T follicular helper cell (primary cell): Measurements from ENCODE around the gene IRF6.
"Not testable (repeated sequence)": the region's sequence is repeated elsewhere in the genome, so short reads cannot be mapped to it uniquely, and the experiment has no call there.

Experiments
- DNase-seq: peaks from one replicate; pipeline ENCODE4 v3.0.0-alpha.2; 2020; ENCODE audit warnings: low read depth

The IRF6 gene

DNA sequence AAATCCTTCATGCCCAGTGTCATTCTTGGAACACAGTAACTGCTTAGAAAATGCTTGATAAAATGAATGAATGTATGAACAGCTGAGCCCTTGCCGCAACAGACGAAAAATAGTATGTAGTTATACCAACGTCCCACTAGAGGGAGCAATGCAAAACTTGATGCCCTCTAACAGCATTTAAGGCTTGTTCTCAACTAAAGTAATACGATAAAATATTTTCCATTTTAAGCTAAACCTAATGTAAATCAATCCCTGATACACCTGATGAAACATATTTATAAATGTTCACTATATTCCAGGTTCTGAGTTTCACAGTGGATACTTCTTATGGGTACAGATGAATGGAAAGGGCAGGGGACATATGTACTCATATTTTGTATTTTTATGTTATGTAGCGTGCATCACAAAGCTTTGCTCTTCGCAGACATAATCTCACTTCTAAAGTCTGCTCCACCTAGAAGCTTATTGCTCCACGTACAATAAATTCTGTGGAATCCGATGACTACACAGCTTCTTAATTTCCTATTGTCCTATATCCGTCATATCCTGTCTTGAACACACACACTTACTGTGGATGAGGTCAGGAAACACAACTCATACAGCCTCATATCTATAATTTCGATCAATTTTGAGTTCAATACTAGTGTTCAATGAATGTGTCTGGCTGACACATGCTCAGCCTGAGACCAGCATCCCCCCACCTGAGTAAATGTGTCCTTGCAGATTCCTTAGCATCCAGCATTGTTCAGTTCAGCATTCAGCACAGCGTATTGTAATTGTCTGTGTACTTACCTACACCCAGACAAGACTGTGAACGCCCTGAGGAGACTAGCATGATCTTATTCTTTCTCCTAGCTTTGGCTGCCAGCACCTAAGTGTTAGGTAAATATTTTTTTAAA lies 17.4 kb upstream of the IRF6 start:
- no peak for DNase-seq

DNA sequence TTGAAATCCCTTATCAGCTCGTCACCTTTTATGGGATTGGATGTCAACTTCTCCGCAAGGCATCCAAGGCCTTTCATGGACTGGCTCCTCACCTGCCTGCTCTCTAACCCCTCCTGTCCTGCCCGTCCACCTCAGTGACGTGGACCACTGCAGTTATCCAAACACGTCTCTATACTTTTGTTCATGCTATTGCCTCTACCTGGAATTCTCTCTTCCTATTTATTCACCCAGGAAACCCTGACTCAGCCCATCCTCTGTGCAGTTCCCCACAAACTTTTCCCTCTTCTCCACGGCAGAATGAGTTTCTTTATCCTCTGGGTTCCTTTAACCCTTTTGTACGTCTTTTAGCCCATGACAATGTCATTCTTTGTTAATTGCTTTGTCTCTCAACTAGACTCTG lies 16.8 kb upstream of the IRF6 start:
- DNase-seq = no peak

DNA sequence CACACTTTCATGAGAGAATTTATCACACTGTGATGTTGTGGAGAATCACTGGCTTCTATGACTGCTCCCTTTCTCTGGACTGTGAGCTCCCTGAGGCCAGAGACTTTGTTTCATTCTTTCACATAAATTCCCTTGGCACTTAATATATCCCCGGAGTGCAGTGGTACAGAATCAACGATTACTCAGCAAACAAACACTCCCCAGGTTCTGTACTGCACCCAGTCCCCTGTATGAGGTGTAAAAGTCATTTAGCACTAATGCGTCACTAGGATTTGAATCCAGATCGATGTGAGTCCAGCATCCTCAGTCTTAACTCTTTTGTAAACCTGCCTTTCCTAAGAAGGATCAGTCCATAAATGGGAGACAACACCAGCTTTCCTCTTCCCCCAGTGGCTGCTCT lies 15.0 kb upstream of the IRF6 start:
- no peak for DNase-seq

DNA sequence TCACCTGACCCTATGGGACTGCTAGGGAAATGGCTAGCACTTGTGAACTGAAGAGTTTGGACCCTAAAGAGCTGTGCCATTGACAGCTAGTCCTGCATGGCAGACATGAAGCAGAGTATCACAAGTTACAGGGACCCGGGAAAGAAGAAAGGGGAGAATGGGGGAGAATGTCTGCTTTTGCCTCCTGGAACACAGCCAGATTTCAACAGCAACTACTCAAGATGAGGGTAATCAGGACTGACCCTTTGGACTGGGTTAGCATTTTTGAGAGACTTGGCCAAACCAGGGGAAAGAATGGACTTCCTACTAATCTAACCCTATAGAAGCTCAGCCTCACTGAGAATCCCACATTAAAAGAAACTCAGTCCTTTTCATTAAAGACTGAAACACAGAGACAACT lies 13.1 kb upstream of the IRF6 start:
- DNase-seq = no peak

DNA sequence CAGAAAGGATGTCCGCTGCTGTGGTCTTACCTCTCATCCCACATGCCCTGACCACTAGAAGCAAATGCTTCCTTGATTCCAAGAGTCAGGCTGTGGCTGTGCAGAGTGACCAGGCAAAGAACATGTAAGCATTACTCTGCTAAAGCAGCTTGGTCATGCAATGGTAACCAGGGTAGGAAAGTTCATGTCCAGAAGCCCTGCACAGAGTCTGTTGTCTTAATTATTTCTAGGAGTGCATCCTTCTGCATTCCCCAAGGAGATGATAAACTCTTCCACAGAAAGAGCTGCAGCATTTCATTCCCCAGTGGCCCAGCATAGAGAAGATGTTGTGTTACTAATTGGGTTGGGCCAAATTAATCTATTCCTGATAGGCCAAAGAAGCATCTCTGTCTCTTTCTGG lies 11.7 kb upstream of the IRF6 start:
- no peak for DNase-seq

DNA sequence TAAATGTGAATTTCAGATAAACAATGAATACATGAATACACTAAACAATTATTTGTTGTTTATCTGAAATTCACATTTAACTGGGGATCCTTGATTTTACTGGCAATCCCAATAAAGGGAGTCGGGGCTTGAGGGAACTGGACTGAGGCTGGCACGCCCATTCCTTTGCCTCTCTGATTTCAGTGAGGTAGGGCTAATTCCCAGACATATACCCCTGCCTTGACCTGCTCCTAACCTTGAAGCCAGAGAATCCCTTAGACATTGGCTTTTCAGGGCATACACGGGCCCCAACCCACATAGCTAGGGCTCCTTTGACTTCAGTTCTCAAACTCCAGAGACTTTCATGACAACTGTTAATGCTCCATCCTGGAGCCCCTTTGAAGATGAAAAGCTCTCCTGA lies 11.0 kb upstream of the IRF6 start:
- no peak for DNase-seq

DNA sequence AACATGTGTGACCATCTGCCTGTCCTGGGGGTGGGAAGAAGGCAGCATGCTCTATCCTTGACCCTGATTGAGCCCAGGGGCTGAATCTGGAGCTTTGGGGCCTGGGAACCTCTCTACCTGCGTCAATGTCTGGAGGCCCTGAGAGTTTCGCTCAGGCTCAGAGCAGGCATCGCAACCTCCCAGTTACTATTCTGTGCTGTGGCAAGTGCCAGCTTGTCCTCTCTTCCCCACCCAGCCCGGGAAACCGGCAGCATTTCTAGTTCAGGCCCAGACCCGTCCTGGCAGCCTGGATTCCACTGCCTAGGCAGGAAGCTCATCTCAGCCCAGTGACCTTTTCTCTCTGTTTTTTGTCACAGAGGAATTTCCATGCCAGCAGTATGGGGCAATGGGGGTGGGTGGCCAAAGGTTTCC lies 10.0 kb upstream of the IRF6 start:
- no peak for DNase-seq

DNA sequence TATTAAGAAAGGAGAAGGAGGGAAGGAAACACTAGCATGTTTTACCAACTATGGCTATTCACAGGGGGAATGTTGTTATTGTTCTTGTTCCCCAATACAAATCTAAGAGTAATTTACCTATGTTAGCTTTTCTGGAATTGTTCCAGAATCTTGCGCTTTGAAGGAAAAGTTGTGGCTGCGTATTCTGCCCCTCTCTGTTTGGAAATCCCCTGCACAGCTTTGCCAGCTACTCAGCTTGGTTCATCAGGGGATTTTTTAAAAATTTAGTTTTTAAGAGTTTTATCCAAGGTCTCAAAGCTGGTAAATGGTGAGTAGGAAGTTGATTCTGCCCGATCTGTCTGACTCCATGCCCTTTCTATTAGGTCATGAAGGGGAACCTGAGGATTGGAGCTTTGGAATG lies 9.5 kb upstream of the IRF6 start:
- DNase-seq = no peak

DNA sequence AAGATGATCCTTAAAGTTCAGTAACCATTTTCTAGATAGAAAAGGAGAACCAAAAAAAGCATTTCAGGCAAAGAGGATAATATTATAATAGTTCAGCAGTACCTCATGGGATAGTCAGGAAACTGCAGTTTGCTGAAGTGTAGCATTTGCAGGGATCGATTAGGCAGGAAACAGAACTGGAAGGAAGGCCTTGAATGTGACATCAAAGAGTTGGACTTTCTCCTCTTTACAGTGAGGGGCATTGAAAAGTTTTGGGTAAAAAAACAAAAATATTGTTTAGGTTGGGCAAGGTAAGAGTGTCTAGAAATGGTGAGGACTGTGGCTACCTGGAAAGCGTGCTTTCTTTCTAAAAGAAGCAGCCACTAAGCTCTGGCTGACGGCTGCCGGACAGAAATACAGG lies 8.0 kb upstream of the IRF6 start:
- no peak for DNase-seq

DNA sequence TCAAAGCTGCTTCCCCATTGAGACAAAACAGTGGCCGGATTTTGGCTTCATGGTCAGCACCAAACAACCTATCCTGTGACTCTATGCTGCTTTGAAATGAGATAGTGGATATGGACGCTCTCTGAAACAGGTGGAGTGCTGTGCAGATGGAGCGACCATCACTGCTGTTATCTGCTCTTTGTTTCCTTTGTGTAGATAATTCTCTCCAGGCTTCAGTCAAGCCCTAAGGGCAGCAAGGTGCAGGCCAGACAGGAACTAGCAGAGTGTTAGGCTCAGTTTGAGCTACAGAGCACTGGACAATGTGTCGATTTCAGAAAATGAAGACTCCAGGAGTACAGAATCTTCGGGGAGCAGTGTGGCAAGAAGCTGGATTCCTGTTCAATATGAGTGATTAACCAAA lies 4.8 kb upstream of the IRF6 start:
- DNase-seq = no peak

DNA sequence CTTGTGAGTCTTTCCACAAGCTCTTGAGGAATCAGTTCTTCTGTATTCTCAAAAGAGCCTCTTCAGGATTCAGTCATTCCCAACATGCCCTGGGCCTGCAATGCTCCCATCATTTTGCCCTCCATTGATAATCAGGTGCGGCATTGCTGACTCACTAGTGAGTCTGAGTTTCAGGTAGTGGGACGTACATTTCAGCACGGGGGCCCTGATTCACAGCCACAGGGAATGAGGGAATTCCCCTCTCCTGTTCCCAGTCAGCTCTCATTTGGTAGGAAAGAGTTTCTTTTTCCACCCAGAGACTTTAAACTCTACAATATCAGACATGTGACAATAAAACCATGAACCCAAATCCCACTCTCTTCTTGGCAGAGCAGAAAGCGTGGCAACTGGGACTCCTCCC lies 3.7 kb upstream of the IRF6 start:
- DNase-seq = no peak

DNA sequence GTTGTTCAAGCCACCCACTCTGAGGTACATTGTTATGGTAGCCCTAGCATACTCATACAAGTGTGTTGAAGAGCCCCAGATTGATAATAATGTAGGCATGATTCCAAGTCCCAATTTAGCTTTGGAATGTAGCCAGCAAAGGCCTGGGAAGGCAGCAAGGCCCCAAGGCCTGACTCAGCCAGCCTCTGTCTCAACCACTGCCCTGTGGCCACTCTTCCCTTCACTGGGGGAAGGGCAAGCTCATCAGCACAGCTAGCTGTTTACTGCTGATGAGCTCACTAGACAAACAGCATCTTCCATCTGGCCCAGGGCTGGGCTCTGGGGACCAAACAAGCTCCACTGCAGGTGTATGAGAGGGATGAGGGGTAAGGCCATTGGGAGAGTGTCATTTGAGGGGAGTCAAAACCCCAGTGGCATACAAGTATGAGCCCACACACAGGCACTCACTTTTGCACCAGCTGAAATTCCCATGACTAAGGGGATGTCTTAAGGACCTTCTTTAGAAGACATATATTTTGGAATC lies 2.2 kb upstream of the IRF6 start:
- no peak for DNase-seq

DNA sequence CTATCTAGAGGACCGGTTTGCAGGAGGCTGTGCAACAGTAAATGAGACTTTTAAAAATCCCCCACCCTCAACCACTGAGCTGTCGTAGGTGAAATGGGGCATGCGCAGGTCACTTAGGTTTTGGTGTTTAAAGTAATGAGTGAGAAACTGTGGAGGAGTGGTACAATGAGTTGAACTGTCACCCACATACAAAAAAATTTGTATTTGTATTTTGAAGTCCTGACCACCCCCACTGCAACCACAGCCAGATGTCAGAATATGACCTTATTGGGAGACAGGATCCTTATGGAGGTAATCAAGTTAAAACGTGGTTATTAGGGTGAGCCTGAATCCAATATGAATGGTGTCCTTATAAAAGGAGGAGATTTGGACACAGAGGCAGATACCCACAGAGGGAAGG lies 1.6 kb upstream of the IRF6 start:
- DNase-seq = no peak

DNA sequence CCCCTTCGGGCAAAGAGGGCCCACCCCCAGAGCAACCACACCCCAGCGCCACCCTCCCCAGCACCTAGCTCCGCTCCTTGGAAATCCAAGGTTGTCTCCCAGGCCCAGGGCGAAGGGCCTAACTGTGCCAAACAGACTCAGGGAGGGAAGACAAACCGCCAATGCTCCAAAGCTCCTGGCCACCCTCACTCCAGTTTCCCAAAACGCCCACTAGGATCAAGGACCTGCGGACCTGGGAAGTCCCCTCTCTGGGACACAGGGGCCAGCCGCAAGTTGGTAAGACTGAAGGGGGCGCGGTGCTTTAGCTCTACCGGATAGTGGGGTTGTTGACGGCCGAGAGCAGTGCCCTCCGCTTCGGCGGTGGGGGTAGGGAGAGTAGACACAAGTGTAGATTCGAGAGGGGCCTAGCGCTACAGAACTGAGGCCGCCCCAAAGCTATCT lies 581 bp downstream of the IRF6 start:
- no peak for DNase-seq

DNA sequence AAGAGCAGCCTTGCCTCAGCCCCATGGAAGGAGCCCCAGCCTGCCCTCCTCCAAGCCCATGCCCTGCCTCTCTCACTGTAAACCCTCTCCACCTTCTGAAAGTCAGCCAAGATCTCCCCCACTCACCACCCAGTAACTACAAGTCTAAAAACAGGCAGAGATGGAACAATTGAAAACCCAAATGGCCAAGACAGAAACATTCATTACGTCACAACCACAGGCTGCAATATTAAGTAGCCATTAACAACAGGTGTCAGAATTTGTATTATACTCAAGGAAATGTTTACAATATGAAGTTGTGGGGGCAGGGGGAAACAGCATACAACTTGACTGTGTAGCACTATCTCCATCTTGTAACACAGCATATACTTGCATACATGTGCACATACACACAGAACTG lies 2.4 kb downstream of the IRF6 start:
- DNase-seq = no peak

DNA sequence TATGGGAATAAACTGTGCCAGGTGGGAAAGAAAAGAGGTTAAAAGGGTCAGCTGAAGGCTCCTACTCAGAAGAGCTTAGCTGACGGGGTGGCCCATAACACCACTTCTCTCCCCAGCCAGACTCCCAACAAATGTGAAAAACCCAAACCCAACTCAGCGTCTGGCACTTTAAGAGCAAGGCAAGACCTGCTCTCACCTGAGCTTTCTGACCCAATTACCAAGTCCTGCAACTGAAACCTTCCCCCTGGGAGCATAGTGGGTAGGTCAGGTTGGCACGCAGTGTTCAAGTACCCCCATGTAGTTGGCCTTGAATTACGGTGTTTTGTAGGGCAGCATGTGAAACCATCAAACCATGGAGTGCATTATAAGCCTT lies 3.2 kb downstream of the IRF6 start:
- no peak for DNase-seq

DNA sequence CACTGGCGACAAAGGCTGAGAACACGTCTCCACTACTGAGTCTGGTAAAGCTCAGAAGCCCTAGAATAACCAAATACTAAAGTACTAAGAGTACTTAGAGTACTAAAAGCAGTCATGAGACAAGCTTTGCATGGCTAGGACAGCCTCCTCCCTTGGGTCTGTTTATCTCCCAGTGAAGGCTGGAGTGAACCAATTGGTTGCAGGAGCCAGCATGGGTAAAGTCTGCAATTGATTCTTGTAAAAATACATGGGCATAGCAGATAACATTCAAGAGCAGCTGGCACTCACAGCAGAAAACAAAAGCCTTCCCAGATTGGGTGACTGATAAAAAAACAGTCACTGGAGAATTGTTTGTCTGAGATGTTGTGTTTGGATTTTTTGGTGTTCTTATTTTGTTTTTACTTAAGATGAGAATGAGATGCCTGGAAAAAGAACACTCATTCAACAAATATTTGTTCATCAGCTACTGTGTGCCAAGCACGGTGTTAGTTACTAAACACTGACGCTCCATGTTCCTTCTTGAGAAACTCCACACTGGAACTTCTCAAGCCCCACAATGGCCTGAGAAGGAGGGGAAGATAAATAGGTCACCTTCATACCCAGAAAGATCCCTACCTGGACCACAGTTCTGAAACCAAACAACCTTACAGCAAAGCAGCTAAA lies 3.7 kb downstream of the IRF6 start:
- DNase-seq = no peak

DNA sequence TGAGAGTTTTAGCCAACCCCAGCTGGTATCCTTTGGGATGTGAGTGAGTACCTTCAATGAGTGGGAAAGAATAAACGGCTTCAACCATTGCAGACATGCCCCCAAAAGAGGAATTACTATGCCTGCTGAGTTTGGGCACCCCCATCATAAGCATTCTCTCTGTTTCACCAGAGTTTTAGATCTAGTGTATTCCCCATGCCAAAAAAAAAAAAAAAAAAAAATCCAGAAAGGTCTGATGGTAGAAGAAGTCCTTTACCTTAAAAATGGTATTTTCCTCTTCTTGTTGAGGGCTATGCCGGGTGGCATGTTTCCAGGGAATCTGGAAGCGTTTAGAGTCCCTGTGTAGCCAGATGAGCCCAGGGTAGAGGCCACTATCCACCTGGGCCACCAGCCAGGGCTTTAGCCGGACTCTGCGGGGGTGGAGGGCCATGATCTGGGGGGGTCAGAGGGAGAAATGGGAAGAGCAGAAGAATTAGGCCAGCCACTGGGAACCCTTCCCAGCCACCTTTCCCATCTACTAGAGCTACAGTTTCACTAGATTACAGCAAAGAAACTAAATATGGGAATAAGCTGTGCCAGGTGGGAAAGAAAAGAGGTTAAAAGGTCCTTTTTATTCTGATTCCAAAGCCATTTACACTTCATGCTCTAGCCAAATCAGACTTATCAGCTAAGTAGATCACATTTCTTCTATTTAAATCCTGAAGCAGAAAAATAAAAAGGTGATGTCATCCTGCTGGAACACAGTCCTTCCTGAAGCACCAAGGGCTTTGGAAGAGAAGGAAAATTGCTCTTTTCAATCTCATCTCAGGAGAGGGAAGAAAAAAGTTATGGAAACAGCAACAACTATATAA lies 4.7 kb downstream of the IRF6 start:
- DNase-seq = no peak

DNA sequence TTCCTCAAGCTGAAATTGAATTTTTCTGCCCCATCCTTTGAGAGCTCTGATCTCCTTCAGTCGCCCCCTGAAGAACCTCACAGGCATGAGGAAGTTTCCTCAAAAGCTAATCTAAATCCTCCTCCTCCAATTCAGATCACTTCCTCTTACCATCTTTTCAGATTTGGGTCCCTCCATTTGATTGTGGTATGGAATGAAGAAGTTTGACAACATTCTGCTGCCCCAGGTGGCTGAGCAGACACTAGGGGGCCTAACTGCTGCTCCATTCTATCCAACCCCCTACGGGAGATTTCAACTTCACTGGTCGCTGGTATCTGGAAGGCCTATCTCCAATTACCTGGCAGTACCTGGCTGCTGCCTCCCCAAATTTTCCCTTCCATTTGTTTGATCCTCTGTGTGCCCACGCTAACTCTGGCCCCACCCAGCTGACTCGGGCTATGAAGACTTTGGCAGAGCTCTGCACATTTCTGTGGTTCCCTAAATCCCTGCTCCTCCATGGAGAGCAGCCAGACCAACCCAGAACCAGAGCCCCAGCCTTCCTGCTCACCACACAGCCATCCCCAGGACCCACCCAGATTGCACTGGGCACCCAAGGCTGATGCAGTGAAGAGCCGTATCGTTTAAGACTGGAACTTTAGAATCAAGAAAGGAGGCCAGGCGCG lies 7.8 kb downstream of the IRF6 start:
- DNase-seq = no peak

DNA sequence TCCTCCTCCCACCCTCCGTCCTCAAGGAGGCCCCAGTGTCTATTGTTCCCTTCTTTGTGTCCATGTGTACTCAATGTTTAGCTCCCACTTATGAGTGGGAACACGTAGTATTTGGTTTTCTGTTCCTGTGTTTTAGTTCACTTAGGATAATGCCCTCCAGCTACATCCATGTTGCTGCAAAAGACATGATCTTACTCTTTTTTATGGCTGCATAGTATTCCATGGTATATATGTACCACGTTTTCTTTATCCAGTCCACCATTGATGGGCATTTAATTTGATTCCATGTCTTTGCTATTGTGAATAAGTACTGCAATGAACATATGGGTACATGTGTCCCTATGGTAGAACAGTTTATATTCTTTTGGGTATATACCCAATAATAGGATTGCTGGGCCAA lies 12.2 kb downstream of the IRF6 start:
- DNase-seq = not testable (repeated sequence)

DNA sequence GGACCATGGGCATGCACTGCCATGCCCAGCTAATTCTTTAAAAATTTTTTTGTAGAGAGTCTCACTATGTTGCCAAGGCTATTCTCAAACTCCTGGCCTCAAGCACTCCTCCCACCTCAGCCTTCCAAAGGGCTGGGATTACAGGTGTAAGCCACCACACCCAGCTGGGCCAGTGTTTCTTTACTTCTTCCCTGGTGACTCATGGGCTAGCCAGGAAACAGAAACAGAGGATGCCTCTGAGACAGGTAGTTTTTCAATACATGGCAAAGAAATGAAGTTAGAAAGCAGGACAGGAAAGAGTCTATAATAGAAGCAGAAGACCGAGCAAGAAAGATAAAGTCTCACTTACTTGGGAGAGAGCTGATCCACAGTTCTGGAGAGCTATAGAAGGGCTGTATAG lies 14.0 kb downstream of the IRF6 start:
- no peak for DNase-seq
